Fibroblast of lung (primary cell): Measurements from ENCODE around the gene LTN1.

Experiments used
- CTCF ChIP-seq, 2 donors: IDR thresholded peaks in 1 of 2; conservative IDR thresholded peaks in 1 of 2; 1 replicate in 1 of 2; 2 replicates in 1 of 2; pipeline ENCODE4 v1.5.1; 2011 to 2012; ENCODE audit warnings: low read length in 2 of 2, control low read depth in 1 of 2, inconsistent platforms in 1 of 2, low read depth in 1 of 2, mild to moderate bottlenecking in 1 of 2
- EZH2 ChIP-seq: IDR thresholded peaks from 2 replicates; pipeline ENCODE4 v1.5.1; 2012; ENCODE audit warnings: low read length, control low read depth, mild to moderate bottlenecking; ENCODE audit errors: missing control alignments

- TF ChIP-seq EZH2 (no peak), CTCF (conservative IDR thresholded peaks at IDR 0.05 in 1 of 2, IDR thresholded peaks at IDR 0.05 in 1 of 2; ENCODE audit: low read depth in 1 of 2, low read length in 2 of 2) (no peak)
Measured at GRCh38 chr21:29007135-29007534, 14.5 kb upstream of the LTN1 start.
